GM19372 (cell line): ENCODE data around the gene RASA3.

Experiments
- ATAC-seq: cut with Tn5 transposase; IDR thresholded peaks from one replicate; pipeline ENCODE4 v1.9.1; 2021; ENCODE audit warnings: mild to moderate bottlenecking, low read depth, moderate library complexity; ENCODE audit not compliant: unreplicated experiment

RASA3 gene

GRCh38 chr13:113974304-113975281 is 157.8 kb downstream of the RASA3 start:
- no peak for ATAC-seq

GRCh38 chr13:113973218-113974164 is 158.9 kb downstream of the RASA3 start, which contains the start of gene C13orf46:
Gene C13orf46, minus strand, starts transcription at chr13:113974076. Its CDS starts 79 bp downstream, at chr13:113973997.
- no peak for ATAC-seq

DNA sequence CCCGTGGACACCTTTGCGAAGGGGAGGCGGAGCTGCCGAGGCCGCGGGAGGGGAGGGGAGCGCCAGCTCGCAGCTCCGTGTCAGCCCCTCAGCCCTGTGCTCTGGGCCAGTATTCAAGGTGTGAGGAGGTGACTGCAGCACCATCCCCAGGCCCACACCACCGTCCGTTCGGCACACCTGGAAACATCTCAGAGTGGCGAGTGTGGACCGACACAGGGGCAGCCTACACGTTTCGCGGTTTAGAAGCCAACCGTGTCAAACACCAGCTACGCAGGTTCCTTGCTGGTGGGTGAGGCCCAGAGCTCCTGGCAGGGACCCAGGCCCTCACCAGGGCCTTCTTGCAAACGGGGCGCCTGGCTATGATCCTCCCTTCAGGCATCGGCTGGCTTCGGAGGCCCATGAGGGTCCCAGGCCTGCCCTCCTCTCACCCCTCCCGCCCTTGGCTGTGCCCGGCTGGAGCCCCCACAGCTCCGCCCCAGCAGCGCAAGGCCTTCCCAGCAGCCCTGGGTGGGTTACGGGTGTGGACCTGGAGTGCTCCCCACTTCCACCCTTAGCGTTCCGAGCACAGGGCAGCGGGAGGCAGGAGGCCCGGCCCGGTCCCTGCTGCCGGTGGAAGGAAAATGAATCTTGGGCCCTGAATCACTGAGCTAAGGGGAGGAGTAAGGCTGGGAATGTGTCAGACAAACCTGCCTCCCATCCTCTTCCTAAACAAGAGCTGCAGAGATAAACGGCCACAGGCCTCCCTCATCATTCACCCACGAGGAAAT is 159.8 kb downstream of the RASA3 start:
- no peak for ATAC-seq

GRCh38 chr13:113971471-113972231 is 160.8 kb downstream of the RASA3 start:
- no peak for ATAC-seq

- ATAC-seq: no peak
These were observed 161.5 kb downstream of the RASA3 start for GRCh38 chr13:113970810-113971470.

- ATAC-seq: no peak
These were observed 162.3 kb downstream of the RASA3 start for GRCh38 chr13:113969973-113970611.

- no peak for ATAC-seq
These were observed 163.0 kb downstream of the RASA3 start for GRCh38 chr13:113969311-113969972.

DNA sequence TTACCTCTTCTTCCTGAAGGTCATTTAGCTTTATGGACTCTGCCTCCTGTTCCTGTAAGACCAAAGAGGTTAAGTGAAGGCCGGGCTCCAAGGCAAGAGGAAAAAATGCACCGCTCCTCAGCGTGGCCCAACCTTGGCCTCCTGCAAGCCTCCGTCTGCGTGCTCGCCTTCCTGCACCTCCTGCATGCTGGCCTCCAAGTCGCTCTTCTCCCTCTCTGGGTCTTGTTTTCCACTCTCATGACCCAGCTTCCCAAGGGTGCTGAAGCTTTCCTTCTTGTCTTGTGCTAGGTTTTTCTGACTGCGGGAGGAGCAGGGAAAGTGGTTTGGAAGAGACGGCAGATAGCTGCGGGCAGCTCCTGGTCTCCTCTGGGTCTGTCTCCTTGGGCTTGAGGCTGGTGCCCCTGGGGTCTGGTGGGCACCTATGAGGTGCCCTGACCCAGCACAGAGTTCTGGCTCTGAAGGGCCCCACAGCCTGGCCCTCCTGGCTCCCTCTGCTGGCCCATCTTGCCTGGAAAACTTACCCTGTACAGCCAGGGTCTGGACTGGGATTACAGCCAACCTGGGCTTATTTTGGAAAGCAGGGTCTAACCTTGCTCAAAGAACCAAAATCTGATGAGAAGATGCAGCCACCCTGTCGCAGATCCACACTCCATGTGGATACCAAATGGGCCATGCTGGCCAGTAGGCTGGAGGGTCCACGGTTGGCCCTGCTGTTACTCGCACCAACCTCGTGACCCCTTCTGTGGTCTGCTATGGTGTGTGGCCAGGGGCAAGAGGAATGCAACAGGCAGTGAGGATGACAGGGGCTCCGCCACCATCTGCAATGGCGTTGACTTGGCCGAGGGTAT is 163.7 kb downstream of the RASA3 start:
- ATAC-seq: no peak

- no peak for ATAC-seq
These were observed 164.5 kb downstream of the RASA3 start for GRCh38 chr13:113967729-113968462.

DNA sequence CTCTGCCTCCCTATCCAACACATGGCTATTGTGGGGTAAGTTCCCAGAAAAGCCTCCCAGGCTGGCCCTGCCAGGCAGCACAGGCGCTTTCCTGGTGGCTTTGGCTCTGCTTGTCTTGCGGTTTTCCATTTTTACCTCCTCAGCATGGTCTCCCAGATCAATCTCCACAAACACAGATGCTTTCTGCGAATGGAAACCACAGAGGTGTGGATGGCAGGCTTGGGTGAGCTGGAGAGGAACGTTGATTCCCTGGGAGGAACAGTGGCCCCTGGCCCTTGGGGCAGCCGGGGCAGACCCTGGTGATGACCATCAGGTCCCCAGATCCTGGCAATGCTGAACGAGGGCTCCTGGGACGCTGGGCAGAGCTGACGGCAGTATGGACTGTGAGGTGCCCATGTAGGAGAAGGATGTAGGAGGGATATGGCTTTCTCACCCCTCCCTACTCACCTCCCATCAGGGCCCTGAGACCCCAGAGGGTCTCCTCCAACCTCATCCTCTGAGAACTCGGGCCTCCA is 165.2 kb downstream of the RASA3 start:
- ATAC-seq: no peak

DNA sequence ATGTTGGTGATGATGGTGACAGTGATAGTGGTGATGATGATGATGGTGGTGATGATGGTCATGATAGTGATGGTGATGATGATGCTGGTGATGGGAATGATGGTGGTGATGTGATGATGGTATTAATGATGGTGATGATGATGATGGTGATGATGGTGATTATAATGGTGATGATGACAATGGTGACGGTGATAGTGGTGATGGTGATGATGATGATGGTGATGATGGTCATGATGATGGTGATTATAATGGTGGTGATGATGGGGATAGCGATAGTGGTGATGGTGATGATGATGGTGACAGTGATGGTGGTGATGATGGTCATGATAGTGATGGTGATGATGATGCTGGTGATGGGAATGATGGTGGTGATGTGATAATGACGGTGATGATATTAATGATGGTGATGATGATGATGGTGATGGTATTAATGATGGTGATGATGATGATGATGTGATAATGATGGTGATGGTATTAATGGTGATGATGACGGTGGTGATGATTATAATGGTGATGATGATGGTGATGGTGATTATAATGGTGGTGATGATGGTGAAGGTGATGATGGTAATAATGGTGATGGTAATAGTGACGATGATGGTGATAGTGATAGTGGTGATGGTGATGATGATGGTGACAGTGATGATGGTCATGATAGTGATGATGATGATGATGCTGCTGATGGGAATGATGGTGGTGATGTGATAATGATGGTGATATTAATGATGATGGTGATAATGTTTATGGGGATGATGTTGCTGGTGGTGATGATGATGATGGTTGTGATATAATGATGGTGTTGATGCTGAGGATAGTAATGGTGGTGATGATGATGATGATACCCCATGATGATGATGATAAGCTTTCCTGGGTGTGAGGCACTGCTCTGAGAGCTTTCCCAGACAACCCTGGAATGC is 166.2 kb downstream of the RASA3 start:
- no peak for ATAC-seq

DNA sequence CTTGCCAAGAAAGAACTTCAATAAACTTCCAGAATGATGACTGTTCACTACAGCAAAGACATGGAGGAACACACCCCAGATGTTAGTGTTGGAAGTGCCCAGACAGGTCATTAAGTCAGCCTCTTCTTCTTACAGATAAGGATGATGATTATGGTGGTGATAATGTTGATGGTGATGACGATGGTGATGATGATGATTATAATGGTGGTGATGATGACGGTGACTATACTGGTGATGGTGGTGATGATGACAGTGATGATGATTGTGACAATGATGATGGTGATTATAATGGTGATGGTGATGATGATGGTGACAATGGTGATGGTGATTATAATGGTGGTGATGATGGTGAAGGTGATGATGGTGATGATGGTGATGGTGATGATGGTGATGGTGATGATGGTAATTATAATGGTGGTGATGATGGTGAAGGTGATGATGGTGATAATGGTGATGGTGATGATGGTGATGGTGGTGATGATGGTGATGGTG is 167.0 kb downstream of the RASA3 start:
- ATAC-seq: no peak

DNA sequence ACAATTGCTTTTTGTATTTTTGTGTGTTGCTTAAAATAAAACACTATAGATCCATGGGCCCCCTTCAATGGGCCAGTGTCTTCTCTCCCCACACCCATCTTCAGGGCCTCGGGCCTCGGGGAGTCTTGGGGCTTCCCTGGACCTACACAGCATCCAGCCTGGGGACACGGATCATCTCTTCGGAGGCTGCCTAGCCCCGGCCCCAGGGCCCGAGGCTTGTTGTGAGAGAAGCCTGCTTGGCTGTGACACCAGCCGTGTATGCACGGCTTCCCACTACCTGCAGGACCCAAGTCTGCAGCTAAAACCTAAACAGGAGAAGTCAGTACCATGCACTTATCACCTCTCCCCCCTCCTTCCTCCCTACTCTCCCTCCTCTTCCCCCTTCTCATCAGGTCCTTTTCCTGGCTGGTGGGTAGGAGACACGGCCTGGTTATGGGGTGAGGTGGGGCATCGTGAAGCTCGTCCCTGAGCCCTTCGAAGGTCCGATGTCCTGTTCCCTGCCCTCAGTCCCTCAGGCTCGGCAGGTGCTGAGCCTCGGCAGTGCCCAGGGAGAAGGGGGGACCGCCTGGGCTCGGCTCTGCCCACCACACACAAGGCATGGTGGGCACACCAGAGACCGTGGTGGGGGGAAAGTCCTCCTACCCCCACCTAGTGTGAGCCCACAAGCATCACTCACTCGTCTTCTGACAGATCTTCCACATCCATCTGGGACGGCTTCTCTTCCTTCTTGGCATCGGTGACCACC is 168.0 kb downstream of the RASA3 start:
- no peak for ATAC-seq

- ATAC-seq: no peak
These were observed 169.0 kb downstream of the RASA3 start for GRCh38 chr13:113963376-113963775.
